ENCODE data around the gene CCDC15.
"Not testable (repeated sequence)": the region's sequence is repeated elsewhere in the genome, so short reads cannot be mapped to it uniquely, and the experiment has no call there.

The CCDC15 gene

DNA sequence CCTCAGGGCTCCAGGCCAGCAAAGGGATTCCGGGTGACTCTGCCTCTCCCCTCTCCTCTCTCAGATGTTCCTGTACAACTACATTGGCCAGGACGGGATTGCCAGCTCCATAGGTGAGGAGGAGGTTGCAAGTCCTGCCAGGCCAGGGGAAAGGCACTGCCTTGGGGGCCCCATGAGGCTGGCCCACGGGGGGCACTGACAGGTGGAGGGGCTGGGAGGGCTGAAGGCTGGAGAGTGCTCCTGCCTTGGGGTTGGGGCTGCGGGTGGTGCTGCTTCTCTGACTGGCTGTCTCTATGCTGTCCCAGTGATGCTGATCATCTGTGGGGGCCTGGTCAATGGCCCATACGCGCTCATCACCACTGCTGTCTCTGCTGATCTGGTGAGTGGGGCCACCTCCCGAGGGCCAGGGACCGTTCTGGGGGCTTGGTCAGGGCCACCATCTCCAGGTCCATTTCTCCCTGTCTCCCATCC is 130.8 kb downstream of the CCDC15 start:
- no peak for DNase-seq

DNA sequence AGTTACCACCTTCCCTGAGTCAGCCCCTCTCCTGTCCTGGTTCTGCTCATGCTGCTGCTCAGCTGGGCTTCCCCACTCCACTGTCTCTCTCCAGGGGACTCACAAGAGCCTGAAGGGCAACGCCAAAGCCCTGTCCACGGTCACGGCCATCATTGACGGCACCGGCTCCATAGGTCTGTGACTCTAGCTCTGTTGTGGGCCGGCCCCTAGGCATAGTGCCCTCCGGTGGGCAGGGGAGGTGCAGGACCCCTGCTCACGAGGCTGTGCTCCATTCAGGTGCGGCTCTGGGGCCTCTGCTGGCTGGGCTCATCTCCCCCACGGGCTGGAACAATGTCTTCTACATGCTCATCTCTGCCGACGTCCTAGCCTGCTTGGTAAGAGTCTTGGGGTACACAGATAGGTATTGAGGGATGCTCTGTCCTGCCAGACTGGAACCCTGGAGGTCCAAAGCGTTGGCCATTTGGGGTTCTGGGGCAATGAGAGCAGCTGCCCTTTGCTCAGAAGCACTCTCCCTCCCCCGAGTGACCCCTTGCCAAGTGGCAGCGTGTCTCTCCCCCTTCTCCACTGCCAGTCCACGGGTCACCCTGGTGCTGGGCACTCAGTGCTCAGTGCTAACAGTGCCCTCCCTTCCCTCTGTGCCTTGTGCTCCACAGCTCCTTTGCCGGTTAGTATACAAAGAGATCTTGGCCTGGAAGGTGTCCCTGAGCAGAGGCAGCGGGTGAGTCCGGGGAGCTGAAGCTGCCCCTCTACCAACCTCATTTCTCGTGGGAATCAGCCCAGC is 131.5 kb downstream of the CCDC15 start:
- DNase-seq: no peak

DNA sequence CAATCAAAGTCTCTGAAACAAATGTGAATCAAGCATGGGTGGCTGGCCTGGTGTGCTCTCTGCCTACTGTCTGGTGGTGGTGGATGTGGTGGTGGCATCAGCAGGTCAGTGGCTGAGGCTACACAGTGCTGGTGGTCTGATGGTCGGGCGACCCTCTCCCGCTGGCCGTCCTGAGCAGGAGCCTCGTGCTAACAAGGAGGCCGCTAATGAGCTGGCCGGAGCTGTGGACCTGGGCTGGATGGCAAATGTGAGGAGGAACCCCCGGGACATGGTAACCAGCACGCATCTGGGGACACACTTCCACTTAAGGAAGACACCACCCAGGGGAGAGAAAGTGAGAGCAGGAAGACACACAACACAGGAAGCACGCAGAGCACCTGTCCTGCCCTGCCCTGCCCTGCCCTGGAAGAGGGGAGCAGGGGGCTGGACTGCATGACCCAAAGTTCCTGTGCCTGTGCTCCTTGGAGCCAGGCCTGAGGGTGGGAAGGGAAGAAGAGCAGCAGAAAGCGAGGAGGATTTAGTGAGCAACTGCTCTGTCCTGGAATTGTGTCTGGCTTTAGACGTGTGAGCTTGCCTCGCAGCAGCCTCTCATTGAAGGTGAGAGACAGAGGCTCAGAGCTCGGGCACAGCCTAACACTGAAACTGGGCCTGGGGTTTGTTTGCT is 132.8 kb downstream of the CCDC15 start:
- no peak for DNase-seq

DNA sequence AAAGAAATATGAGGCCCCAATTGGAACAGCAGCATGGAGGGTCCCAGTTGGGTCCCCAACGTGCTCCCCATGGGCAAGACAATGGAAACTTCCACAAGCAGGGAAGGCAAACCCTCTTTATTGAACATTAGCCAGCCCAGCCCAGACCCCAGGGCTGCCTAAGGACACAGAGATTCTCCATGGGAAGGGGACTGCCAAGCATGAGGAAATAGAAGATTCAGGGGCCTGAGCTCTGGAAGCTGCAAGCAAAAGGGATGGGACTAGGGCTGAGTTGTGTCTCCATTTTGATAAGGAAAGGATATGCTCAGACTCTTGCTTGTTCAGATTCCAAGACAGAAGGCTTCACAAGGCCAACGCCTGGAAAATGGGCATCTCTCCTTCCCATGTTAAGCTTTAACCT is 134.1 kb downstream of the CCDC15 start:
- no peak for DNase-seq

DNA sequence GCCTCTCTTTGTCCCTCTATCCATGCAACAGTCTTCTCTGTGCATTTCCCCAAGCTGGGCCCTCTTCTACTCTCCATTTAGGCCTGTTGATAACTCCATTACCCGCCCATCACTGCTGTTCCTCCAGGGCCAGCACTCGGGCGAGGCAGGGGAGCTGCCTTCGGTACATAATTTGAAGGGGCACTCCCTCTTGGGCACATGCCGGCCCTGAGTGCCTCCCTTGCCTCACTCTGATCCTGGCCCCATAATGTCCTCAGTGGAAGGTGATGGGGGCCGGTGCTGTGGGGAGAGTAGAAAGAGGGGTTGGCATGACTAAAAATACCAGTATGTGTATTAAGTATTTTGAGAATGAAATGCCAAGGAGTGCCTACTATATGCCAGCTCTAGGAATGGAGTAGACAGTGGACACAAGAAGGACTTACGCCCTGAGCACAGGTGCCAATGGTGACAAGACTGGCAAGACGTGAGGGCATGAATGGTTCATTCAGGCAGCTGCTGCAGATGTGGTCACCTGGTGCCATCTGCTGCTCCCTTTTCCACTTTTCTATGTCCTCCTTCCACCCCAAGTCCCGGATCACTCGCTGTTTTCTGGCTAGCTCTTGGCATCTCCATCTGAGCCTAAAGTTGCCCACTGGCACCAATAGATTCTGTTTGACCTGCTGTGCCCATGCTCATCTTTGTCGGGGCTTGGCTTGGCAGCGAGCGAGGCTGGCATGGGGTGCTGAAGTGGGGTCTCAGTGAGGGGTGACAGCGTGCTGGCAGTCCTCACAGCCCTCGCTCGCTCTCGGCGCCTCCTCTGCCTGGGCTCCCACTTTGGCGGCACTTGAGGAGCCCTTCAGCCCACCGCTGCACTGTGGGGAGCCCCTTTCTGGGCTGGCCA is 134.8 kb downstream of the CCDC15 start:
- DNase-seq: peak; percentile 8

DNA sequence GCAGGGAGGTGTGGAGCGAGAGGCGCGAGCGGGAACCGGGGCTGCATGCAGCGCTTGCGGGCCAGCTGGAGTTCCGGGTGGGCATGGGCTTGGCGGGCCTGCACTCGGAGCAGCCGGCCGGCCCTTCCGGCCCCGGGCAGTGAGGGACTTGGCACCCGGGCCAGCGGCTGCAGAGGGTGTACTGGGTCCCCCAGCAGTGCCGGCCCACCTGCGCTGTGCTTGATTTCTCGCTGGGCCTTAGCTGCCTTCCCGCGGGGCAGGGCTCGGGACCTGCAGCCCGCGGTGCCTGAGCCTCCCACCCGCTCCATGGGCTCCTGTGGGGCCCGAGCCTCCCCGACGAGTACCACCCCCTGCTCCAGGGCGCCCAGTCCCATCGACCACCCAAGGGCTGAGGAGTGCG is 135.5 kb downstream of the CCDC15 start:
- DNase-seq: not testable (repeated sequence)

DNA sequence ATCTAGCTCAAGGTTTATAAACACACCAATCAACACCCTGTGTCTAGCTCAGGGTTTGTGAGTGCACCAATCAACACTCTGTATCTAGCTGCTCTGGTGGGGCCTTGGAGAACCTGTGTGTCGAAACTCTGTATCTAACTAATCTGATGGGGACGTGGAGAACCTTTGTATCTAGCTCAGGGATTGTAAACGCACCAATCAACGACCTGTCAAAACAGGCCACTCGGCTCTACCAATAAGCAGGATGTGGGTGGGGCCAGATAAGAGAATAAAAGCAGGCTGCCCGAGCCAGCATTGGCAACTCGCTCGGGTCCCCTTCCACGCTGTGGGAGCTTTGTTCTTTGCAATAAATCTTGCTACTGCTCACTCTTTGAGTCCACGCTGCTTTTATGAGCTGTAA is 136.1 kb downstream of the CCDC15 start:
- not testable (repeated sequence) for DNase-seq

DNA sequence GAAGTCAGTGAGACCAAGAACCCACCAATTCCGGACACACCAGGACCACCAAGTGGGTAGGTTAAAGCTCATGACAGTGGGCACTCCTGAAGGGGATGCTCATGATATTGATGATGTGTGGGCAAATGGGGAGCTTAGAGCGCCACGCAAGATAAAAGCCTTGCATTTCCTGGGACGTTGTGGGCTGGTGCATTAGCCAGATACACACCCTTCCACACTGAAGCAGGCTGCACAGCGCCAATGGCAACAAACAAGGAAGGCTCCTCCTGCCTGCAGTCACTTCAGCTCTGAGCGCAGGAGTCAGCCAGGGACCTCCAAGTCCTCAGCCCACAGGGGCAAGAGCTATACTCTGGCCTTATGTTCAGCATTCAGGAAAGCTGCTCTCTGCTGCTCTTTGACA is 136.8 kb downstream of the CCDC15 start:
- DNase-seq: no peak
